CD8-positive, alpha-beta memory T cell (primary cell): ENCODE results near the gene RAB9B. TPM values are rescaled to one million over a fixed set of nuclear protein-coding genes. Genes with fewer than 3 reads are reported as not detected.

ENCODE experiments used
- CTCF ChIA-PET: fragments of 350-600 bp; sonication (Branson Sonifier 250); formaldehyde crosslinking; loops from one replicate; lab custom pipeline; 2021; ENCODE audit warnings: antibody characterized with exemption; lab: Charles Lee
- POLR2A ChIA-PET: fragments of 350-600 bp; sonication (Branson Sonifier 250); formaldehyde crosslinking; loops from one replicate; lab custom pipeline; 2021; ENCODE audit warnings: antibody characterized with exemption; lab: Charles Lee
- DNase-seq, 5 donors: peaks; one replicate each; pipeline versions ENCODE4 v3.0.0 to v3.0.0-alpha.2; 2020 to 2022; ENCODE audit warnings: mixed read lengths in 1 of 5
- H3K27ac ChIP-seq: one replicate; pipeline ENCODE4 v1.7.0; 2013; ENCODE audit warnings: low read depth, mild to moderate bottlenecking, low read length, moderate library complexity
- H3K27me3 ChIP-seq: 2 replicates; pipeline ENCODE4 v1.7.0; 2013; ENCODE audit warnings: low read length, mild to moderate bottlenecking; ENCODE audit not compliant: insufficient read depth, poor library complexity, severe bottlenecking
- H3K36me3 ChIP-seq: 2 replicates; pipeline ENCODE4 v1.7.0; 2013; ENCODE audit warnings: mild to moderate bottlenecking, low read length, moderate library complexity; ENCODE audit not compliant: insufficient read depth
- H3K4me1 ChIP-seq: 2 replicates; pipeline ENCODE4 v1.7.0; 2013; ENCODE audit warnings: mild to moderate bottlenecking, low read length, moderate library complexity; ENCODE audit not compliant: insufficient read depth
- H3K4me3 ChIP-seq: 2 replicates; pipeline ENCODE4 v1.7.0; 2013; ENCODE audit warnings: mild to moderate bottlenecking, low read length
- H3K9me3 ChIP-seq: 2 replicates; pipeline ENCODE4 v1.7.0; 2013; ENCODE audit warnings: mild to moderate bottlenecking, low read length
- H3K27ac Mint-ChIP-seq, 8 donors: one replicate each; pipeline ENCODE4 v1.8.0; 2020 to 2021; ENCODE audit warnings: mixed read lengths in 8 of 8, mild to moderate bottlenecking in 6 of 8, inconsistent platforms in 3 of 8, moderate library complexity in 3 of 8
- H3K27me3 Mint-ChIP-seq, 2 donors: one replicate each; pipeline ENCODE4 v1.8.0; 2020 to 2021; ENCODE audit warnings: mixed read lengths in 2 of 2, mild to moderate bottlenecking in 1 of 2, moderate library complexity in 1 of 2
- H3K36me3 Mint-ChIP-seq, 3 donors: one replicate each; pipeline ENCODE4 v1.8.0; 2020 to 2021; ENCODE audit warnings: mixed read lengths in 3 of 3, inconsistent platforms in 1 of 3, mild to moderate bottlenecking in 1 of 3
- H3K4me1 Mint-ChIP-seq, 3 donors: one replicate each; pipeline ENCODE4 v1.8.0; 2020 to 2021; ENCODE audit warnings: mixed read lengths in 3 of 3, inconsistent platforms in 1 of 3, mild to moderate bottlenecking in 1 of 3
- H3K4me3 Mint-ChIP-seq, 7 donors: one replicate each; pipeline ENCODE4 v1.8.0; 2020 to 2021; ENCODE audit warnings: mixed read lengths in 7 of 7, mild to moderate bottlenecking in 6 of 7, moderate library complexity in 4 of 7, inconsistent platforms in 2 of 7
- H3K9me3 Mint-ChIP-seq, 5 donors: one replicate each; pipeline ENCODE4 v1.8.0; 2020 to 2022; ENCODE audit warnings: mixed read lengths in 5 of 5, mild to moderate bottlenecking in 3 of 5, moderate library complexity in 2 of 5, inconsistent platforms in 1 of 5
- polyA plus RNA-seq: library from polyadenylated mRNA; unstranded; fragments of 300-500 nt; fragmentation: Illumina TruSeq; gene quantifications from one replicate; pipeline ENCODE4 v1.2.3, GENCODE V29; 2021
- total RNA-seq, 2 experiments: library from RNA; stranded (reverse); gene quantifications; one replicate each; pipeline ENCODE4 v1.2.3, GENCODE V29; 2021

The RAB9B gene
- total and polyA plus RNA-seq, 3 experiments from 2014 or later = 0.22 to 0.44 (median 0.35) TPM

- H3K36me3 ChIP-seq = no peaks in the 10 kb centered on the region
- Mint-ChIP-seq H3K27ac (peak overlapping the region in 1 of 8 donors; percentile 32), H3K36me3 (no peaks in the 10 kb centered on the region), H3K9me3 (no peaks in the 10 kb centered on the region), H3K4me3 (no peak overlapping the region), H3K4me1 (no peaks in the 10 kb centered on the region), H3K27me3 (peaks cover 1 to 3% of the 10 kb centered on the region in 2 donors)
- no peak overlapping the region for H3K27ac ChIP-seq
- DNase-seq = no peak
- CTCF ChIA-PET = no interaction called here
- H3K27me3 ChIP-seq = no peaks in the 10 kb centered on the region
- no peaks in the 10 kb centered on the region for H3K4me1 ChIP-seq
- POLR2A ChIA-PET = no interaction called here
- no peak overlapping the region for H3K4me3 ChIP-seq
- no peaks in the 10 kb centered on the region for H3K9me3 ChIP-seq
These were observed 48.1 kb downstream of the RAB9B start for GRCh38 chrX:103783971-103784370.

- Mint-ChIP-seq H3K4me1 (no peaks in the 10 kb centered on the region), H3K27ac (no peak overlapping the region), H3K27me3 (peaks cover 3 to 6% of the 10 kb centered on the region in 2 donors), H3K9me3 (no peaks in the 10 kb centered on the region), H3K4me3 (no peak overlapping the region), H3K36me3 (no peaks in the 10 kb centered on the region)
- Histone ChIP-seq H3K4me1 (no peaks in the 10 kb centered on the region), H3K27me3 (no peaks in the 10 kb centered on the region), H3K9me3 (no peaks in the 10 kb centered on the region), H3K27ac (no peak overlapping the region), H3K36me3 (no peaks in the 10 kb centered on the region), H3K4me3 (no peak overlapping the region)
- no peak for DNase-seq
- POLR2A ChIA-PET = no interaction called here
- CTCF ChIA-PET = no interaction called here
These were observed 48.9 kb downstream of the RAB9B start for GRCh38 chrX:103783196-103783595.

- ChIA-PET CTCF (no interaction called here), POLR2A (no interaction called here)
- no peaks in the 10 kb centered on the region for H3K9me3 Mint-ChIP-seq
- H3K36me3 Mint-ChIP-seq = no peaks in the 10 kb centered on the region
- Histone ChIP-seq H3K27ac (no peak overlapping the region), H3K4me1 (no peaks in the 10 kb centered on the region), H3K9me3 (no peaks in the 10 kb centered on the region), H3K36me3 (no peaks in the 10 kb centered on the region), H3K27me3 (no peaks in the 10 kb centered on the region), H3K4me3 (no peak overlapping the region)
- H3K4me3 Mint-ChIP-seq = no peak overlapping the region
- no peaks in the 10 kb centered on the region for H3K4me1 Mint-ChIP-seq
- peaks cover 3 to 11% of the 10 kb centered on the region in 2 donors for H3K27me3 Mint-ChIP-seq
- DNase-seq = no peak
- no peak overlapping the region for H3K27ac Mint-ChIP-seq
These were observed 49.4 kb downstream of the RAB9B start for GRCh38 chrX:103782640-103783039.

- H3K27ac ChIP-seq = no peak overlapping the region
- no peak for DNase-seq
- no peaks in the 10 kb centered on the region for H3K36me3 Mint-ChIP-seq
- H3K36me3 ChIP-seq = no peaks in the 10 kb centered on the region
- no peaks in the 10 kb centered on the region for H3K27me3 ChIP-seq
- no peaks in the 10 kb centered on the region for H3K4me1 ChIP-seq
- H3K4me3 Mint-ChIP-seq = no peak overlapping the region
- no peak overlapping the region for H3K4me3 ChIP-seq
- peaks cover 3 to 12% of the 10 kb centered on the region in 2 donors for H3K27me3 Mint-ChIP-seq
- ChIA-PET CTCF (no interaction called here), POLR2A (no interaction called here)
- no peak overlapping the region for H3K27ac Mint-ChIP-seq
- no peaks in the 10 kb centered on the region for H3K9me3 ChIP-seq
- H3K4me1 Mint-ChIP-seq = no peaks in the 10 kb centered on the region
- H3K9me3 Mint-ChIP-seq = no peaks in the 10 kb centered on the region
These were observed 50.4 kb downstream of the RAB9B start for GRCh38 chrX:103781706-103782105.

- H3K36me3 Mint-ChIP-seq = no peaks in the 10 kb centered on the region
- H3K27me3 ChIP-seq = no peaks in the 10 kb centered on the region
- no peaks in the 10 kb centered on the region for H3K9me3 ChIP-seq
- no peaks in the 10 kb centered on the region for H3K4me1 Mint-ChIP-seq
- H3K36me3 ChIP-seq = no peaks in the 10 kb centered on the region
- no peak overlapping the region for H3K27ac Mint-ChIP-seq
- no peak overlapping the region for H3K4me3 ChIP-seq
- H3K4me3 Mint-ChIP-seq = no peak overlapping the region
- H3K27me3 Mint-ChIP-seq = peaks cover 0 to 12% of the 10 kb centered on the region in 2 donors
- ChIA-PET CTCF (no interaction called here), POLR2A (no interaction called here)
- H3K4me1 ChIP-seq = no peaks in the 10 kb centered on the region
- no peaks in the 10 kb centered on the region for H3K9me3 Mint-ChIP-seq
- H3K27ac ChIP-seq = no peak overlapping the region
- DNase-seq = no peak
These were observed 51.0 kb downstream of the RAB9B start for GRCh38 chrX:103781062-103781402.

- Mint-ChIP-seq H3K27ac (no peak overlapping the region), H3K4me1 (no peaks in the 10 kb centered on the region), H3K4me3 (no peak overlapping the region), H3K27me3 (peaks cover 0 to 12% of the 10 kb centered on the region in 2 donors), H3K9me3 (no peaks in the 10 kb centered on the region), H3K36me3 (no peaks in the 10 kb centered on the region)
- H3K4me1 ChIP-seq = no peaks in the 10 kb centered on the region
- H3K36me3 ChIP-seq = no peaks in the 10 kb centered on the region
- CTCF ChIA-PET = no interaction called here
- H3K27me3 ChIP-seq = no peaks in the 10 kb centered on the region
- H3K9me3 ChIP-seq = no peaks in the 10 kb centered on the region
- POLR2A ChIA-PET = no interaction called here
- H3K27ac ChIP-seq = no peak overlapping the region
- H3K4me3 ChIP-seq = no peak overlapping the region
- DNase-seq = no peak
These were observed 51.6 kb downstream of the RAB9B start for GRCh38 chrX:103780336-103781061.

GRCh38 chrX:103779141-103779789, 52.8 kb downstream of the RAB9B start:
- ChIA-PET POLR2A (no interaction called here), CTCF (no interaction called here)
- Histone ChIP-seq H3K27me3 (no peaks in the 10 kb centered on the region), H3K4me3 (no peak overlapping the region), H3K4me1 (no peaks in the 10 kb centered on the region), H3K27ac (no peak overlapping the region), H3K36me3 (no peaks in the 10 kb centered on the region), H3K9me3 (no peaks in the 10 kb centered on the region)
- no peak overlapping the region for H3K27ac Mint-ChIP-seq
- peaks cover 0 to 16% of the 10 kb centered on the region in 2 donors for H3K27me3 Mint-ChIP-seq
- H3K36me3 Mint-ChIP-seq = no peaks in the 10 kb centered on the region
- H3K9me3 Mint-ChIP-seq = no peaks in the 10 kb centered on the region
- DNase-seq = no peak
- no peaks in the 10 kb centered on the region for H3K4me1 Mint-ChIP-seq
- no peak overlapping the region for H3K4me3 Mint-ChIP-seq

- H3K9me3 ChIP-seq = no peaks in the 10 kb centered on the region
- no peak for DNase-seq
- Mint-ChIP-seq H3K27me3 (peaks cover 1 to 19% of the 10 kb centered on the region in 2 donors), H3K36me3 (no peaks in the 10 kb centered on the region), H3K9me3 (no peaks in the 10 kb centered on the region), H3K4me3 (no peak within 1 kb of the TSS), H3K27ac (peak within 1 kb of the TSS in 1 of 8 donors; percentile 52), H3K4me1 (no peaks in the 10 kb centered on the region)
- POLR2A ChIA-PET = no interaction called here
- H3K4me1 ChIP-seq = no peaks in the 10 kb centered on the region
- no peak within 1 kb of the TSS for H3K4me3 ChIP-seq
- H3K27me3 ChIP-seq = no peaks in the 10 kb centered on the region
- no peak within 1 kb of the TSS for H3K27ac ChIP-seq
- CTCF ChIA-PET = no interaction called here
- H3K36me3 ChIP-seq = no peaks in the 10 kb centered on the region
These were observed 55.5 kb downstream of the RAB9B start, which contains the start of gene PLP1 for GRCh38 chrX:103776546-103776945. PLP1 (plus strand) TSS chrX:103776840; CDS start chrX:103776996, 156 bp downstream.
